ENCODE results near the gene SENP8.

The SENP8 gene

DNA sequence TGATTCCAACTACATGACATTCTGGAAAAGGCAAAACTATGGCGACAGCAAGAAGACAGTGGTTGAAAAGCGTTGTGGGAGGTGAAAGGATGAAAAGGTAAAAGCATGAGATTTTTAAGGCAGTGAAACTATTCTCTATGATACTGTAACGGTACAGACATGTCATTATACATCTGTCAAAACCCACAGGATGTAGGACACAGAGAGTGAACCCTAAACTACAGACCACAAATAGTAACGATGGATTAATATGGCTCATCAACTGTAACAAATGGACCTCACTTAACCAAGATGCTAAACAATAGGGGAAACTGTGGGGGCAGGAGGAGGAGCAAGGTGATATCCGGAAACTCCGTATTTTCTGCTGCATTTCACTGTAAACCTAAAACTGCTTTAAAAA lies 39.3 kb upstream of the SENP8 start:
- H3K4me3 ChIP-seq (ENCODE audit: control insufficient read depth, low read depth, low read length) = no peak overlapping the region
- TF ChIP-seq, protein P1, sequence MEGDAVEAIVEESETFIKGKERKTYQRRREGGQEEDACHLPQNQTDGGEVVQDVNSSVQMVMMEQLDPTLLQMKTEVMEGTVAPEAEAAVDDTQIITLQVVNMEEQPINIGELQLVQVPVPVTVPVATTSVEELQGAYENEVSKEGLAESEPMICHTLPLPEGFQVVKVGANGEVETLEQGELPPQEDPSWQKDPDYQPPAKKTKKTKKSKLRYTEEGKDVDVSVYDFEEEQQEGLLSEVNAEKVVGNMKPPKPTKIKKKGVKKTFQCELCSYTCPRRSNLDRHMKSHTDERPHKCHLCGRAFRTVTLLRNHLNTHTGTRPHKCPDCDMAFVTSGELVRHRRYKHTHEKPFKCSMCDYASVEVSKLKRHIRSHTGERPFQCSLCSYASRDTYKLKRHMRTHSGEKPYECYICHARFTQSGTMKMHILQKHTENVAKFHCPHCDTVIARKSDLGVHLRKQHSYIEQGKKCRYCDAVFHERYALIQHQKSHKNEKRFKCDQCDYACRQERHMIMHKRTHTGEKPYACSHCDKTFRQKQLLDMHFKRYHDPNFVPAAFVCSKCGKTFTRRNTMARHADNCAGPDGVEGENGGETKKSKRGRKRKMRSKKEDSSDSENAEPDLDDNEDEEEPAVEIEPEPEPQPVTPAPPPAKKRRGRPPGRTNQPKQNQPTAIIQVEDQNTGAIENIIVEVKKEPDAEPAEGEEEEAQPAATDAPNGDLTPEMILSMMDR (conservative IDR thresholded peaks at IDR 0.05; ENCODE audit: control insufficient read depth, insufficient read depth, low read depth, low read length) = no peak
- no peak for DNase-seq (ENCODE audit: low read depth)

DNA sequence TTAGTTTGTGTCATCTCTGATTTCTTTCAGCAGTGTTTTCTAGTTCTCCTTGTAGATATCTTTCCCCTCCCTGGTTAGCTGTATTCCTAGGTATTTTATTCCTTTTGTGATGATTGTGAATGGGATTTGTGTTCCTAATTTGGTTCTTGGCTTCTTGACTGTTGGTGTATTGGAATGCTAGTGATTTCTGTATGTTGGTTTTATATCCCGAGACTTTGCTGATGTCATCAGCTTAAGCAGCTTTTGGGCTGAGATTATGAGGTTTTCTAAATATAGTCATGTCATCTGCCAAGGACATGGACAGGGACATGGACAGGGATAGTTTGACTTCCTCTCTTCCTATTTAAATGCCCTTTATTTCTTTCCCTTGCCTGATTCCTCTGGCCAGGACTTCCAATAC lies 36.0 kb upstream of the SENP8 start:
- TF ChIP-seq, protein P1 (conservative IDR thresholded peaks at IDR 0.05; ENCODE audit: control insufficient read depth, insufficient read depth, low read depth, low read length) = no peak
- DNase-seq (ENCODE audit: low read depth) = no peak

DNA sequence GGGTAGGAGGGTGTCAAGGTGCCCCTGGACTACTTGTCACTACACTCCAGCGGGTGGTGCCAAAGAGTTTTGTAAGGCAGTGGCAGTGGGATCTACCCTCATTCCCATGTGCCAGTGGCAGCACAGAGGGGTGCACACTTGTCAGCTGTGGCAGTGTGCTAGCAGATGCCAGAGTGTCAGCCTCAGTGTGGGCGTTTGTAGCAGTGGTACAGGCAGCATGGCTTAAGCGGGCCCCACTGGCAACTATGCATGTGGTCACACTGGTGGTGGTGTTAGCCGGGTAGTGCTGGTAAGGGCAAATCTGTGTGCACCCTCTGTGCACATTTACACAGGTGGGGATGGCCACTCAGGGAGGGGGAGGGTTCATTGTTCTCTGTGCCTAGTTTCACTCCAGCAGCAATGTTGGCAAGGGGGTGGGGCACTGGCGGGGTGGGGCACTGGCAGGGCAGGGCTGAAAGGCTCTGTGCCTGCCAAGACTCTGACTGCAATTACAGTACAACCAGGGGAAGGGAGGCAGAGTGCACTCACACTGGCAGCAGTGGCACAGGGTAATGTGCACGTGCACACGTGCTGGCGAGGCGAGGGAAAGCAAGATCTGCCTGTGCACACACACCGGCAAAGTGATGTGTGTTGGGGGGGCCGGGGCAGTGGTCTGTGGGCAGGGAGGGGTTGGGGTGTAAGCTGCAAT lies 32.0 kb upstream of the SENP8 start:
- no peak for DNase-seq (ENCODE audit: low read depth)
- TF ChIP-seq, protein P1 (conservative IDR thresholded peaks at IDR 0.05; ENCODE audit: control insufficient read depth, insufficient read depth, low read depth, low read length) = no peak
- H3K4me3 ChIP-seq (ENCODE audit: control insufficient read depth, low read depth, low read length) = no peak overlapping the region

More for the DNA sequence above, 36.0 kb upstream of the SENP8 start:
- no peak overlapping the region for H3K4me3 ChIP-seq (ENCODE audit: control insufficient read depth, low read depth, low read length)

DNA sequence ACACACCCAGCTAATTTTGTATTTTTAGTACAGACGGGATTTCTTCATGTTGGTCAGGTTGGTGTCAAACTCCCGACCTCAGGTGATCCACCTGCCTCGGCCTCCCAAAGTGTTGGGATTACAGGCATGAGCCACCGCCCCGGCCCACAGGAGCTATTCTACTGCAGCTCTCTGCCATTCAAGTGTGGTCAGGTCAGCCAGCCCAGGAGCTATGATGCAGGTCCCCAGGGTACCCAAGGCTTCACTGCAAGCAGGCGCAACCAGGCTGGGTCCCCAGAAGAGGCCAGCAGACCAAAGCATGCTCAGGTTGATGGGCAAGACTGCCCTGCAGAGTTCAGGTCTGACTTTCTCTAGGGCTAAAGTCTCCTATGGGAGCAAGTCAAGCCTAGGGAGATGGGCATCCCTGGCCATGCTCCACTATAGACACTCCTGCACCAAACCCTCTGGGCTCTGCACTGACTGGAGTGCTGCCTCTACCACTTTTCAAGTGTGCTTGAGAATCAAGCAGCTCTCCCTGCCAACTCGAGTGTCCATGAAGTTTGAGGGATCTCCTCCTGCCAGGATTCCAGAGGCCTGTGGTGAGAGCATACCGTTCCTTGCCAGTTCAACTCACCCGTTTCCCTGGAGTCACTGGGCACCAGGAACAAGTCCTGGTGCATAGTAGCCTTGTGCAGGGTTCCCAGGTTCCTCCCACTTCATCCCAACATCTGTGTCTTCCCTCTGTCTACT lies 31.1 kb upstream of the SENP8 start:
- TF ChIP-seq, protein P1 (conservative IDR thresholded peaks at IDR 0.05; ENCODE audit: control insufficient read depth, insufficient read depth, low read depth, low read length) = no peak
- DNase-seq (ENCODE audit: low read depth) = no peak
- no peak overlapping the region for H3K4me3 ChIP-seq (ENCODE audit: control insufficient read depth, low read depth, low read length)

DNA sequence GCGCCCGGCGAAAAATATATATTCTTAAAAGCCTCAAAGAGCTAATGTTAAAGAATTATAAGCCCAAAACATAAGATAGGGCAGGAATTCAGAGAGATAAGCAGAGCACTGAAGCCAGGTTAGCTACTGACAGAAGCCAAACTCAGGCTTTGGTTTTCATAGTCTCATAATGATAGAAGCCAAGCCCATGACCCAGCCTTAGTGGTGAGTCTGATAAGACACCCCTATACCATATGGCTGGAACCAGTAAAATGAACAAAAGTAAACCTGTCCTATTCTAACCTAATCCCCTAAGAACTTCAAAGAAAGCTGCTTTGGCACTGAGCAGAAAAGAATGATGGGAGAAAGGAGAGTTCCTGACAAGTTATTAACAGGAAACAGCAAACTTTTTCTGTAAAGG lies 26.2 kb upstream of the SENP8 start:
- no peak overlapping the region for H3K4me3 ChIP-seq (ENCODE audit: control insufficient read depth, low read depth, low read length)
- no peak for DNase-seq (ENCODE audit: low read depth)
- TF ChIP-seq, protein P1 (conservative IDR thresholded peaks at IDR 0.05; ENCODE audit: control insufficient read depth, insufficient read depth, low read depth, low read length) = no peak

DNA sequence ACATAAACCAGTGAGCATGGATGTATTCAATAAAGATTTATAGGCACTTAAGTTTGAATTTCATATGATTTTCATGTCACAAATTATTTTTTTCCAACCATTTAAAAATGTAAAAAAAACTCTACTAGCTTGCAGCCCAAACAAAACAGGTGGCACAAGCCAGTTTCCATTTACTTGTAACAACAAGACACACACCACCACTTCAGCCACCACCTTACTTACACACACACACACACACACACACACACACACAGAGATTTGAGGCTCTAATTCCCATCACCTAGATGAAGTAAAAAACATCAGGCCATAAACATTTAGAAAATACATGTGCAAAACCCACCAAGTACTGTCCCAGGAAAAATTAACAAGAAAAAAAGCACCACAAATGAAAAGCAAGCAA lies 25.5 kb upstream of the SENP8 start:
- H3K4me3 ChIP-seq (ENCODE audit: control insufficient read depth, low read depth, low read length) = no peak overlapping the region
- TF ChIP-seq, protein P1 (conservative IDR thresholded peaks at IDR 0.05; ENCODE audit: control insufficient read depth, insufficient read depth, low read depth, low read length) = no peak
- DNase-seq (ENCODE audit: low read depth) = no peak

Measured in fibroblast of mammary gland (primary cell).